Measurements from ENCODE around the gene CPA4. TPM values are rescaled to one million over a fixed set of nuclear protein-coding genes. Genes with fewer than 3 reads are reported as not detected.

CPA4 gene
- polyA plus RNA-seq, 3 donors, result 0.13 to 0.59 (median 0.31) TPM

GRCh38 chr7:130342701-130343380 lies 49.9 kb downstream of the CPA4 start:
- no peak for DNase-seq

GRCh38 chr7:130344271-130344866 lies 51.4 kb downstream of the CPA4 start, which contains the start of gene CPA5:
TSS of gene CPA5 (plus strand) at chr7:130344816. CDS start at chr7:130346486, 1,670 bp downstream.
- DNase-seq, result no peak

GRCh38 chr7:130345136-130345535 lies 52.2 kb downstream of the CPA4 start:
- no peak for DNase-seq

GRCh38 chr7:130345725-130346124 lies 52.8 kb downstream of the CPA4 start:
- DNase-seq, result no peak

- DNase-seq, result no peak
Measured at GRCh38 chr7:130346177-130346905, 53.4 kb downstream of the CPA4 start.

GRCh38 chr7:130346941-130347340 lies 54.0 kb downstream of the CPA4 start:
- no peak for DNase-seq

GRCh38 chr7:130349911-130350782 lies 57.2 kb downstream of the CPA4 start:
- DNase-seq, result no peak

- DNase-seq, result no peak
Measured at GRCh38 chr7:130350945-130351790, 58.2 kb downstream of the CPA4 start.

GRCh38 chr7:130351791-130352090 lies 58.8 kb downstream of the CPA4 start:
- DNase-seq, result no peak

- no peak for DNase-seq
Measured at GRCh38 chr7:130352194-130353074, 59.5 kb downstream of the CPA4 start.

GRCh38 chr7:130353196-130353595 lies 60.2 kb downstream of the CPA4 start:
- DNase-seq, result no peak

GRCh38 chr7:130356121-130356875 lies 63.3 kb downstream of the CPA4 start:
- peak; percentile 94 for DNase-seq

- DNase-seq, result no peak
Measured at GRCh38 chr7:130356876-130357611, 64.1 kb downstream of the CPA4 start.

- DNase-seq, result no peak
Measured at GRCh38 chr7:130358471-130358870, 65.5 kb downstream of the CPA4 start.

- no peak for DNase-seq
Measured at GRCh38 chr7:130359276-130359857, 66.4 kb downstream of the CPA4 start.

GRCh38 chr7:130360518-130360917 lies 67.6 kb downstream of the CPA4 start:
- DNase-seq, result no peak

- DNase-seq, result no peak
Measured at GRCh38 chr7:130361681-130362080, 68.7 kb downstream of the CPA4 start.

GRCh38 chr7:130362251-130362816 lies 69.4 kb downstream of the CPA4 start:
- no peak for DNase-seq

Measured in renal pelvis (tissue), 4 donors.